HL-60 (cell line): ENCODE data around the gene CCDC85B.

Source experiments
- DNase-seq, 2 experiments: peaks; one replicate each; pipeline ENCODE4 v3.0.0-alpha.2; 2010 to 2020; ENCODE audit warnings: low read depth in 1 of 2, low spot score in 1 of 2
- H3K27ac ChIP-seq: fragments of 250-450 bp; sonication (Bioruptor Pico); replicated peaks from 2 replicates; pipeline ENCODE4 v1.5.1; 2020; ENCODE audit warnings: mild to moderate bottlenecking, moderate library complexity
- H3K27me3 ChIP-seq: fragments of 250-450 bp; sonication (Bioruptor Pico); 2 replicates; pipeline ENCODE4 v1.5.1; 2021; ENCODE audit warnings: mild to moderate bottlenecking, moderate library complexity; ENCODE audit not compliant: insufficient read depth, poor library complexity, severe bottlenecking
- H3K4me3 ChIP-seq: replicated peaks from 2 replicates; pipeline ENCODE4 v1.5.1; 2011; ENCODE audit warnings: mild to moderate bottlenecking, control low read depth, low read length; ENCODE audit not compliant: insufficient read depth
- GABPA ChIP-seq: IDR thresholded peaks from 2 replicates; pipeline ENCODE4 v1.6.1; 2012; ENCODE audit warnings: low read depth
- POLR2AphosphoS5 ChIP-seq: IDR thresholded peaks from 2 replicates; pipeline ENCODE4 v1.6.1; 2012; ENCODE audit warnings: low read depth
- SPI1 ChIP-seq: IDR thresholded peaks from 2 replicates; pipeline ENCODE4 v1.6.1; 2012; ENCODE audit warnings: low read depth, mild to moderate bottlenecking, borderline replicate concordance
- TF ChIP-seq, protein P1 (sequence below): IDR thresholded peaks from 2 replicates; pipeline ENCODE4 v1.6.1; 2012; ENCODE audit warnings: low read depth; ENCODE audit not compliant: insufficient replicate concordance
- TF ChIP-seq, protein P2 (sequence below): IDR thresholded peaks from one replicate; pipeline ENCODE4 v1.5.1; 2011; ENCODE audit warnings: low read length, control low read depth, inconsistent platforms; ENCODE audit not compliant: insufficient read depth

CCDC85B gene

DNA sequence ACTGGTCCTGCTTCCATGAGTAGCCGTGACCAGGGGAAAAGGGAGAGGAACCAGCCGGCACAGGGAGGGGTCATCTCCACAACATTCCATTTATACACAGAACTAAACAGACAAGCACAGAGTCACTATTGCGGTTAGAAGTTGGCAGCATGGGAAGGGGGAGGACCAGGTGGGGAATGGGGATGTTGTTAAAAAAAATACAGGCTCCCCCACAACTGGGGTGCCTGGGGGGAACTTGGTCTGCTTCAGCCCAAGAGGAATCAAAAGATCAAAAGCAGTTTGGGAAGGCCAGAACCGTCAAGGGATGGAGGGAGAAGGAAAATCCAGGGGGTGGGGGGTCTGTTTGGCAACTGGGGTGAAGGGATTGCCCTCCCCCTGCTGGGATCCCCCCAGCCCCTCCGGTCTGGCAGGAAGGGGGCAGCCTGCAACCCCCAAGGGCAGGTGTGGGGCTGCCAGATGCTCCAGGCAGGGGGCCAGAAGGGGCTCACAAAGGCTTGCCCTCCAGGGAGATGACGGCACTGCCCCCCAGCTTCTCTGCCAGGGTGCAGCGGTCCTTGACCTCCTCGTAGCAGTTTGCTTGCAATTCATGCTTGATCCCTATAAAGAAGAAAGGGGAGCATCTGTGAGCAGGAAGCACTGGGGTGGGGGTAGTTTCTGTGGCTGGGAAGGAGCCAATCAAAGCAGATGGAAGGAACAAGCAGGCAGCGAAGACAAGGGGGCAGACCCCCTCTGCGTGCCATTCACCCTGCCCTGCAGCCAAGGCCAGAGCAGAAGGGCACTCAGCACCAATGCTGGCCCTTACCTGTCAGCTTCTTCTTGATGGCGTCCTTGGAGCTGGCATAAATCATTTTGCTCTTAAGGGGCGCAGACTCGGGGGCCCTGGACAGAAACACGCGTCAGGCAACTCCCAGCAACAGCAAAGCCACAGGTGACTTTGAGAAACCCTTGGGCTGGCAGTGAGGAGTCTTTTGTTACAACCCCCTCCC is 35.3 kb upstream of the CCDC85B start:
- Histone ChIP-seq H3K27me3 (no peaks in the 10 kb centered on the region), H3K27ac (no peak overlapping the region), H3K4me3 (no peak overlapping the region)
- no peak for DNase-seq
- no peak for TF ChIP-seq SPI1
- no peak for TF ChIP-seq GABPA
- TF ChIP-seq, protein P1, sequence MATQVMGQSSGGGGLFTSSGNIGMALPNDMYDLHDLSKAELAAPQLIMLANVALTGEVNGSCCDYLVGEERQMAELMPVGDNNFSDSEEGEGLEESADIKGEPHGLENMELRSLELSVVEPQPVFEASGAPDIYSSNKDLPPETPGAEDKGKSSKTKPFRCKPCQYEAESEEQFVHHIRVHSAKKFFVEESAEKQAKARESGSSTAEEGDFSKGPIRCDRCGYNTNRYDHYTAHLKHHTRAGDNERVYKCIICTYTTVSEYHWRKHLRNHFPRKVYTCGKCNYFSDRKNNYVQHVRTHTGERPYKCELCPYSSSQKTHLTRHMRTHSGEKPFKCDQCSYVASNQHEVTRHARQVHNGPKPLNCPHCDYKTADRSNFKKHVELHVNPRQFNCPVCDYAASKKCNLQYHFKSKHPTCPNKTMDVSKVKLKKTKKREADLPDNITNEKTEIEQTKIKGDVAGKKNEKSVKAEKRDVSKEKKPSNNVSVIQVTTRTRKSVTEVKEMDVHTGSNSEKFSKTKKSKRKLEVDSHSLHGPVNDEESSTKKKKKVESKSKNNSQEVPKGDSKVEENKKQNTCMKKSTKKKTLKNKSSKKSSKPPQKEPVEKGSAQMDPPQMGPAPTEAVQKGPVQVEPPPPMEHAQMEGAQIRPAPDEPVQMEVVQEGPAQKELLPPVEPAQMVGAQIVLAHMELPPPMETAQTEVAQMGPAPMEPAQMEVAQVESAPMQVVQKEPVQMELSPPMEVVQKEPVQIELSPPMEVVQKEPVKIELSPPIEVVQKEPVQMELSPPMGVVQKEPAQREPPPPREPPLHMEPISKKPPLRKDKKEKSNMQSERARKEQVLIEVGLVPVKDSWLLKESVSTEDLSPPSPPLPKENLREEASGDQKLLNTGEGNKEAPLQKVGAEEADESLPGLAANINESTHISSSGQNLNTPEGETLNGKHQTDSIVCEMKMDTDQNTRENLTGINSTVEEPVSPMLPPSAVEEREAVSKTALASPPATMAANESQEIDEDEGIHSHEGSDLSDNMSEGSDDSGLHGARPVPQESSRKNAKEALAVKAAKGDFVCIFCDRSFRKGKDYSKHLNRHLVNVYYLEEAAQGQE, result no peak

DNA sequence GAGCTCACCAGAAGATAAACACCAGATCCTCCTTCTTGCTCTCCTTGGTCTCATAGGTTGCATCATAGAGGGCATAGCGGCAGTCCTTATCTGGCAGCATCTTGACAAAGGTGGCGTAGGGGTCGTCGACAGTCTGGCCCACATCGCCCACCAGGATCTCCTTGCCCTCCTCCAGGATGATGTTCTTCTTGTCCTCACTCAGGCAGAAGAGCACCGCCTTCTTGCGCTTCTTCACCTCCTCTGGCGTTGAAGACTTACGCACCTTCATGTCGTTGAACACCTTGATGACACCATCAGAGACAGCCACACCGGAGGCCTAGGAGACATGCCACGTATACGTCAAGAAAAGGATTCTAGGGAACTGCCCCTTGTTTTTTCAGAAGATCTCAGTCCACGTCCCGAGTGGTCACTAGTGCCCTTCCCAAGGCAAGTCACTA is 34.5 kb upstream of the CCDC85B start:
- Histone ChIP-seq H3K27ac (no peak overlapping the region), H3K27me3 (no peaks in the 10 kb centered on the region), H3K4me3 (peak overlapping the region; percentile 91)
- DNase-seq, result no peak
- TF ChIP-seq, protein P2, sequence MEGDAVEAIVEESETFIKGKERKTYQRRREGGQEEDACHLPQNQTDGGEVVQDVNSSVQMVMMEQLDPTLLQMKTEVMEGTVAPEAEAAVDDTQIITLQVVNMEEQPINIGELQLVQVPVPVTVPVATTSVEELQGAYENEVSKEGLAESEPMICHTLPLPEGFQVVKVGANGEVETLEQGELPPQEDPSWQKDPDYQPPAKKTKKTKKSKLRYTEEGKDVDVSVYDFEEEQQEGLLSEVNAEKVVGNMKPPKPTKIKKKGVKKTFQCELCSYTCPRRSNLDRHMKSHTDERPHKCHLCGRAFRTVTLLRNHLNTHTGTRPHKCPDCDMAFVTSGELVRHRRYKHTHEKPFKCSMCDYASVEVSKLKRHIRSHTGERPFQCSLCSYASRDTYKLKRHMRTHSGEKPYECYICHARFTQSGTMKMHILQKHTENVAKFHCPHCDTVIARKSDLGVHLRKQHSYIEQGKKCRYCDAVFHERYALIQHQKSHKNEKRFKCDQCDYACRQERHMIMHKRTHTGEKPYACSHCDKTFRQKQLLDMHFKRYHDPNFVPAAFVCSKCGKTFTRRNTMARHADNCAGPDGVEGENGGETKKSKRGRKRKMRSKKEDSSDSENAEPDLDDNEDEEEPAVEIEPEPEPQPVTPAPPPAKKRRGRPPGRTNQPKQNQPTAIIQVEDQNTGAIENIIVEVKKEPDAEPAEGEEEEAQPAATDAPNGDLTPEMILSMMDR, result no peak
- TF ChIP-seq, protein P1, result no peak
- TF ChIP-seq SPI1 (no peak), GABPA (no peak), POLR2AphosphoS5 (no peak)

DNA sequence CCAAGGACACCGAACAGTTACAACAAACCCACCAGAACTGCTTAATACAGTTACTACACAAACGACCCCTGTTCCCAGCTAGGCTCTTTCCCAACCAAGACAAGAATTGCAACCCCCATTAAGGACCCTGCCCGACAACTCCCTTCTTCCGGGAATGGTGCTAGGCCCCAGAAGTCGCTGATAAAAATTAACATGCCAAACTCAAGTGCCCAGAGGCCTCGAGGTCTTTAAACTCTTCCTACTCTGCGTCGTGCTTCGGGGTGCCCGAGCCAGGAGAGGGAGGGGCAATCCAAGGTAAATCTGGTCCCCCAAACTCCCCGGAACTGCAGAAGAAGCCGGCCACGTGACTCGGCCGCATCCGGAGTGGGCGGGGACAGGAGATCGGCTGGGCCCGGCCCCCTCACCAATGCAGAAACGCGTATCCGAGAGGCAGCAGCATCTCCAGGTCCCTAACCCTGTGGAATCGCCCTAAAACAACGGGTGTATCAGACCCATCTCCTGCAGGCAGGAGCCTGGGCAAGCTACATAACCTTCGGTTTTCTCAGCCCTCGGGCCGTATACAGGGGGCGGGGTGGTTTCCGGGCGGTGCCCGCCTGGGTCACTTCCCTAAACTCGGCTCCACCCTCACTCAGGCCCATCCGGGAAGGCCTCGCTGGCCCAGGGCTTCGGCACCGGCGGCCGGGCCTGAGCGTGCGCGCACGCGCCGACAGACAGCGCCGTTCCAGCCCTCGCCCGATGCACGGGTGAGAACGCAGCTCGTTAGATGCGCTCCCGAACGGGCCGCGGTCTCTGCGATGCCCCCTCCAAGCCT is 33.6 kb upstream of the CCDC85B start:
- DNase-seq, result peak in 1 of 2 experiments; percentile 87
- Histone ChIP-seq H3K4me3 (peak overlapping the region; percentile 91), H3K27me3 (no peaks in the 10 kb centered on the region), H3K27ac (peak overlapping the region; percentile 94)
- TF ChIP-seq, protein P1, result no peak
- TF ChIP-seq GABPA, result peak; percentile 43; the same call in 1 of the 2 replicates
- TF ChIP-seq POLR2AphosphoS5, result peak; percentile 59; the same call in 1 of the 2 replicates
- peak; percentile 94 for TF ChIP-seq SPI1
- TF ChIP-seq, protein P2, result no peak
